CD4-positive, alpha-beta T cell (primary cell): Measurements from ENCODE around the gene TMEM272. TPM values are rescaled to one million over a fixed set of nuclear protein-coding genes. Genes with fewer than 3 reads are reported as not detected.
A peak's percentile ranks its signal among the peaks of the same experiment; 100 is the strongest.

ENCODE experiments used
- ATAC-seq: fragments of 200-7000 bp; cut with Tn5 transposase; one replicate; pipeline ENCODE4 v1.10.0; 2022; ENCODE audit warnings: mild to moderate bottlenecking; ENCODE audit not compliant: poor library complexity
- CTCF ChIA-PET: fragments of 350-600 bp; sonication (Branson Sonifier 250); formaldehyde crosslinking; loops from one replicate; lab custom pipeline; 2021; ENCODE audit warnings: antibody characterized with exemption, inconsistent platforms; lab: Charles Lee
- POLR2A ChIA-PET: fragments of 350-600 bp; sonication (Branson Sonifier 250); formaldehyde crosslinking; loops from one replicate; lab custom pipeline; 2021; ENCODE audit warnings: antibody characterized with exemption, inconsistent platforms; lab: Charles Lee
- DNase-seq, 14 experiments: peaks; one replicate each; pipeline ENCODE4 v3.0.0-alpha.2; 2013 to 2020; ENCODE audit warnings: mixed read lengths in 2 of 14
- H3K27ac ChIP-seq, 2 donors: one replicate each; pipeline versions ENCODE4 v1.5.1 to v1.7.0; 2013; ENCODE audit warnings: low read length in 2 of 2, low read depth in 1 of 2, mild to moderate bottlenecking in 1 of 2
- H3K27me3 ChIP-seq, 2 experiments: 1 replicate in 1 of 2; 2 replicates in 1 of 2; pipeline versions ENCODE4 v1.6.1 to v1.7.0; 2013; ENCODE audit warnings: low read length in 2 of 2, control low read depth in 1 of 2, mild to moderate bottlenecking in 1 of 2, moderate library complexity in 1 of 2; ENCODE audit not compliant: insufficient read depth in 2 of 2, control insufficient read depth in 1 of 2
- H3K36me3 ChIP-seq: one replicate; pipeline ENCODE4 v1.6.1; 2013; ENCODE audit warnings: low read length, control low read depth; ENCODE audit not compliant: insufficient read depth
- H3K4me1 ChIP-seq: one replicate; pipeline ENCODE4 v1.6.1; 2013; ENCODE audit warnings: low read length, control low read depth; ENCODE audit not compliant: insufficient read depth
- H3K4me3 ChIP-seq: one replicate; pipeline ENCODE4 v1.5.1; 2013; ENCODE audit warnings: mild to moderate bottlenecking, low read length, moderate library complexity
- H3K9me3 ChIP-seq, 2 experiments: 1 replicate in 1 of 2; 2 replicates in 1 of 2; pipeline versions ENCODE4 v1.6.1 to v1.7.0; 2013; ENCODE audit warnings: low read length in 2 of 2, mild to moderate bottlenecking in 2 of 2, control low read depth in 1 of 2, moderate library complexity in 1 of 2; ENCODE audit not compliant: control insufficient read depth in 1 of 2, insufficient read depth in 1 of 2
- H3K27ac Mint-ChIP-seq: one replicate; pipeline ENCODE4 v1.8.0; 2020; ENCODE audit warnings: mixed read lengths
- H3K27me3 Mint-ChIP-seq: one replicate; pipeline ENCODE4 v1.8.0; 2021; ENCODE audit warnings: mixed read lengths
- H3K36me3 Mint-ChIP-seq: one replicate; pipeline ENCODE4 v1.8.0; 2021; ENCODE audit warnings: low read depth, mixed read lengths
- H3K4me1 Mint-ChIP-seq: one replicate; pipeline ENCODE4 v1.8.0; 2021; ENCODE audit warnings: low read depth, mixed read lengths
- H3K4me3 Mint-ChIP-seq: one replicate; pipeline ENCODE4 v1.8.0; 2020; ENCODE audit warnings: mild to moderate bottlenecking, mixed read lengths
- H3K9me3 Mint-ChIP-seq: one replicate; pipeline ENCODE4 v1.8.0; 2020; ENCODE audit warnings: mixed read lengths
- intact Hi-C, 2 experiments: fragments of 100-400 bp; cut with DNase I in 1 of 2; cut with micrococcal nuclease in 1 of 2; formaldehyde crosslinking; loops; one replicate each; pipeline versions ENCODE4 v1.15.1 to v1.9.0; 2023 to 2025; cut with DNase I, micrococcal nuclease
- total RNA-seq, 174 experiments: library from RNA in 2 of 174; stranded (reverse) in 2 of 174; gene quantifications; one replicate each; pipeline ENCODE4 v1.2.3 and lab custom pipeline; 2021 to 2026
- TF ChIP-seq, protein P1 (sequence below): fragments of 200-600 bp; IDR thresholded peaks from one replicate; pipeline ENCODE4 v1.8.0; 2022; ENCODE audit warnings: antibody characterized with exemption, mild to moderate bottlenecking

Gene TMEM272
- total RNA-seq, 2 experiments from 2014 or later: 2.7 to 2.8 TPM

DNA sequence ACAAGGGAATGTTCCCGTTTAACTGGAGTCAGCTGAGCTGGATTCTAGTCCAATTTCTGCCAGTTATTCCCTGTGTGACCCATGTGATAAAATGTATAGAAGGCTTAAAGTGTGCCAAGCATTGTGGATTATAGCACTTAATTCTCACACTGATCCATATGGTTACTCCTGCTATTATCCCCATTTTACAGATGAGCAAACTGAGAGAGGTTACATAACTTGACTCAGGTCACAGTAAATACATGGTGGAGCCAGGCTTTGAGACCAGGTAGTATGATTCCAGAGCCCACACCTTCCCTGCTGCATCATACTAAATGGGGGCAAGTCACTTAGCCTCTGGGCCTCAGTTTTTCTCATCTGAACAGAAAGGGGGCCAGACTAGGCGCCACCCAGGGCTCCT is 39.1 kb downstream of the TMEM272 start:
- TF ChIP-seq, protein P1, sequence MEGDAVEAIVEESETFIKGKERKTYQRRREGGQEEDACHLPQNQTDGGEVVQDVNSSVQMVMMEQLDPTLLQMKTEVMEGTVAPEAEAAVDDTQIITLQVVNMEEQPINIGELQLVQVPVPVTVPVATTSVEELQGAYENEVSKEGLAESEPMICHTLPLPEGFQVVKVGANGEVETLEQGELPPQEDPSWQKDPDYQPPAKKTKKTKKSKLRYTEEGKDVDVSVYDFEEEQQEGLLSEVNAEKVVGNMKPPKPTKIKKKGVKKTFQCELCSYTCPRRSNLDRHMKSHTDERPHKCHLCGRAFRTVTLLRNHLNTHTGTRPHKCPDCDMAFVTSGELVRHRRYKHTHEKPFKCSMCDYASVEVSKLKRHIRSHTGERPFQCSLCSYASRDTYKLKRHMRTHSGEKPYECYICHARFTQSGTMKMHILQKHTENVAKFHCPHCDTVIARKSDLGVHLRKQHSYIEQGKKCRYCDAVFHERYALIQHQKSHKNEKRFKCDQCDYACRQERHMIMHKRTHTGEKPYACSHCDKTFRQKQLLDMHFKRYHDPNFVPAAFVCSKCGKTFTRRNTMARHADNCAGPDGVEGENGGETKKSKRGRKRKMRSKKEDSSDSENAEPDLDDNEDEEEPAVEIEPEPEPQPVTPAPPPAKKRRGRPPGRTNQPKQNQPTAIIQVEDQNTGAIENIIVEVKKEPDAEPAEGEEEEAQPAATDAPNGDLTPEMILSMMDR: no peak
- H3K4me3 Mint-ChIP-seq: peak overlapping the region; percentile 89
- Histone ChIP-seq H3K27ac (peak overlapping the region; percentile 99), H3K9me3 (peaks cover 0 to under 1% of the 10 kb centered on the region in 2 experiments), H3K36me3 (peaks cover 12% of the 10 kb centered on the region), H3K27me3 (no peaks in the 10 kb centered on the region), H3K4me3 (no peak overlapping the region), H3K4me1 (peaks cover 56% of the 10 kb centered on the region)
- no peaks in the 10 kb centered on the region for H3K27me3 Mint-ChIP-seq
- ChIA-PET POLR2A (interaction anchor here (0.8 to 4.2 kb wide), 12 partner anchors 9 to 389 kb away, joined by 3 to 42 read pairs (median 4); partner anchors contain the start of gene INTS6), CTCF (interaction anchor here (1.0 to 1.6 kb wide), 4 partner anchors 8 to 26 kb away, joined by 3 to 5 read pairs (median 4); no protein-coding TSS in a partner anchor)
- H3K36me3 Mint-ChIP-seq: peaks cover 43% of the 10 kb centered on the region
- H3K27ac Mint-ChIP-seq: peak overlapping the region; percentile 99
- H3K9me3 Mint-ChIP-seq: no peaks in the 10 kb centered on the region
- H3K4me1 Mint-ChIP-seq: peaks cover 61% of the 10 kb centered on the region
- DNase-seq (no peak), ATAC-seq (no peak)
- intact Hi-C loops: loop anchor here in 1 of 2 experiments (5.0 kb wide), 1 partner anchor 36 kb away; no protein-coding TSS in a partner anchor

DNA sequence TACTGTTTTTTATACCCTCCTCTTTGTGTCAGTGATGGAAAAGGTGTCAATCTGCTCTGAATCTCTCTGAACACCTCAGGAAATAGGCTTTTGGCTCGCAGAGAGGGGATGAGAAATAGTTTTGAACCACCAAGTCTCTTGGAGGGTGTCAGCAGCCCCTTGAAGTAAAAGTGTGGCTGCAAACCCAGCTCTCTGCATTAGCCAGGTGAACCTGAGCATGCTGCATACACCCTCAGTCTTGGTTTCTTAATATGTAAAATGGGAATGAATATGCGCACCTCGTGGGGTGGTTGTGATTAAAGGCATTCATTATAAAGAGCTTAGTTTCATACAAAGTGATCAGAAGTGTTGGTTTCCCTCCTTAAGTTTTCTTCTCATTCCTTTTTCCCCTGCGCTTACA is 39.7 kb downstream of the TMEM272 start:
- Histone ChIP-seq H3K4me3 (peak overlapping the region; percentile 81), H3K27me3 (no peaks in the 10 kb centered on the region), H3K27ac (peak overlapping the region; percentile 99), H3K36me3 (peaks cover 8% of the 10 kb centered on the region), H3K9me3 (no peaks in the 10 kb centered on the region), H3K4me1 (peaks cover 57% of the 10 kb centered on the region)
- ChIA-PET CTCF (interaction anchor here (1.0 to 1.5 kb wide), 4 partner anchors 9 to 45 kb away, joined by 3 to 4 read pairs (median 3); no protein-coding TSS in a partner anchor), POLR2A (interaction anchor here (0.8 to 4.2 kb wide), 13 partner anchors 9 to 389 kb away, joined by 3 to 42 read pairs (median 4); partner anchors contain the start of gene INTS6)
- peaks cover 38% of the 10 kb centered on the region for H3K36me3 Mint-ChIP-seq
- DNase-seq (peak in 1 of 14 experiments; percentile 28), ATAC-seq (no peak)
- peak overlapping the region; percentile 99 for H3K27ac Mint-ChIP-seq
- intact Hi-C loops: loop anchor here in 1 of 2 experiments (5.0 kb wide), 1 partner anchor 37 kb away; no protein-coding TSS in a partner anchor
- H3K27me3 Mint-ChIP-seq: no peaks in the 10 kb centered on the region
- H3K4me1 Mint-ChIP-seq: peaks cover 61% of the 10 kb centered on the region
- peak overlapping the region; percentile 89 for H3K4me3 Mint-ChIP-seq
- TF ChIP-seq, protein P1: no peak
- no peaks in the 10 kb centered on the region for H3K9me3 Mint-ChIP-seq

DNA sequence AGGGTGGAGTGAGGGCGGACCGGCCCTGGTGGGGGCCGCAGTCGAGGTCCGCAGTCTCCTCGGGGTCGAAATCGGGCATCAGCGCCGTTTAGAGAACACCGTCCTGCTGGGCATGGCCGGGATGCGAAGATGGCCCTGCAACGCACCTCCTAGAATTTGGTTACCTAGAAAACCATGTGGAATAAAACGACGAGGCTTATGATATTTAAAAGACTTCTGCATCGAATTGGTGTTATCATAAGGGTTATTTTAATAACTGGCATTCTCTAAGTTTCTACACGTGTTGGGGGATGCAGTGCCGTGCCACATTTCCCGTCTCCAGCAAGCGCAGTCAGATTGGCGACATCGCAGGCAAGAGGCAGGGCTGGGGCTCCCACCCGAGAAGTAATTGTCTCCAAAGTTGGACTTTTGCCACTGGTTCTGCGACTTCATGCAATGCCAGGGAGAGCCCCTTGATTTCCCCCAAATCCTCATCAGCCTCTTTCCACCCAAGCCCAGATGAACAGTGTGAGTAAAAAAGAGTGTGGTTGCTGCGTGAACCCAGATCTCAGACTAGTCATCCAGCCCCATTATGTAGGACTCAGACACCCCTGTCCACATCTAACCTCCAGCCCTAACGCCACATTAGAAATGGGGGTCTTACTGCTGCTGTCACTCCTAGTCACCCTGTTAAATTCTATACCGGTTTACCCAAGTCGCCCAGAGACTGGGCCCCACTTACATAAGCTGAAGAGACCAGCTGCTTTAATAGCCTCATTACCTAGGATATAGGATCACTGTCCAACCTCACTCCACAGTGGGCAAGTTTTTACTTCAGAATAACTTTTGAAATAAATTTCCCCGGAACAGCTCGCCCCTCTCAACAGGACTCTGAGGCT is 40.4 kb downstream of the TMEM272 start:
- peak overlapping the region; percentile 81 for H3K4me3 ChIP-seq
- H3K4me3 Mint-ChIP-seq: peak overlapping the region; percentile 89
- peaks cover 32% of the 10 kb centered on the region for H3K36me3 Mint-ChIP-seq
- no peaks in the 10 kb centered on the region for H3K9me3 ChIP-seq
- ATAC-seq (peak; percentile 1), DNase-seq (peak in 11 of 14 experiments; percentile 26 to 75 (median 49))
- no peaks in the 10 kb centered on the region for H3K27me3 ChIP-seq
- peaks cover 58% of the 10 kb centered on the region for H3K4me1 ChIP-seq
- H3K27ac ChIP-seq: peak overlapping the region; percentile 99
- POLR2A ChIA-PET: interaction anchor here (0.7 to 4.2 kb wide), 16 partner anchors 10 to 437 kb away, joined by 3 to 42 read pairs (median 6); partner anchors contain the start of gene INTS6
- TF ChIP-seq, protein P1: no peak
- H3K27ac Mint-ChIP-seq: peak overlapping the region; percentile 99
- H3K36me3 ChIP-seq: peaks cover 8% of the 10 kb centered on the region
- no peaks in the 10 kb centered on the region for H3K27me3 Mint-ChIP-seq
- intact Hi-C loops: loop anchor here in 1 of 2 experiments (1.0 to 5.0 kb wide), 5 partner anchors 38 to 388 kb away; partner anchors contain the start of genes ALG11, ATP7B and WDFY2
- no peaks in the 10 kb centered on the region for H3K9me3 Mint-ChIP-seq
- peaks cover 61% of the 10 kb centered on the region for H3K4me1 Mint-ChIP-seq
- CTCF ChIA-PET: interaction anchor here (1.0 to 1.5 kb wide), 4 partner anchors 10 to 45 kb away, joined by 3 to 4 read pairs (median 3); no protein-coding TSS in a partner anchor
